ENCODE data around the gene EOMES.

EOMES gene

GRCh38 chr3:27696906-27697305, 25.2 kb downstream of the EOMES start:
- DNase-seq (ENCODE audit: low read depth), result no peak
- no peak overlapping the region for H3K4me3 ChIP-seq (ENCODE audit: low read depth, low read length)
- TF ChIP-seq CTCF (IDR thresholded peaks at IDR 0.05; ENCODE audit: low read depth, low read length), result no peak
- TF ChIP-seq POLR2A (IDR thresholded peaks at IDR 0.05; ENCODE audit: extremely low read depth, insufficient read length), result no peak
- TF ChIP-seq, protein P1, sequence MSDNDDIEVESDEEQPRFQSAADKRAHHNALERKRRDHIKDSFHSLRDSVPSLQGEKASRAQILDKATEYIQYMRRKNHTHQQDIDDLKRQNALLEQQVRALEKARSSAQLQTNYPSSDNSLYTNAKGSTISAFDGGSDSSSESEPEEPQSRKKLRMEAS (IDR thresholded peaks at IDR 0.05; ENCODE audit: low read depth, low read length), result no peak
- TF ChIP-seq MYC (IDR thresholded peaks at IDR 0.05; ENCODE audit: low read depth, low read length), result no peak

GRCh38 chr3:27695636-27696035, 26.5 kb downstream of the EOMES start:
- DNase-seq (ENCODE audit: low read depth), result no peak
- H3K4me3 ChIP-seq (ENCODE audit: low read depth, low read length), result no peak overlapping the region
- TF ChIP-seq CTCF (IDR thresholded peaks at IDR 0.05; ENCODE audit: low read depth, low read length) (no peak), MYC (IDR thresholded peaks at IDR 0.05; ENCODE audit: low read depth, low read length) (no peak), POLR2A (IDR thresholded peaks at IDR 0.05; ENCODE audit: extremely low read depth, insufficient read length) (no peak)
- TF ChIP-seq, protein P1 (IDR thresholded peaks at IDR 0.05; ENCODE audit: low read depth, low read length), result no peak

DNA sequence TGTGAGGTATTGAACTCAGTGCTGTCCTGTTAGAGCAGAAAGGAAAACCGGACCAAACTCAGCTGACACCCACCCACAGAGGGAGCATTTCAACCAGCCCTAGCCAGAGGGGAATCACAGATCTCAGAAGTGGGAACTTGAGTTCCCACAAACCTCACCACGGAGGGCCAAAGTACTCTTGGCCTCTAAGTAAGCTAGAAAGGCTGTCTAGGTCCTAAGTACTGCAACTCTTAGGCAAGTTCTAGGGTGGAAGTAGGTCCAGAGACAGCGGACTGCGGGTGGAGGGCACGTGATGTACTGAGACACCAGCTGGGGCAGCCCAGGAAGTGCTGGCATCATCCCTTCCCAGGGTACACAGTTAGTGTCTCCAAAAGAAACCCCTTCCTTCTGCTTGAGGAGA, 34.1 kb downstream of the EOMES start:
- no peak overlapping the region for H3K4me3 ChIP-seq (ENCODE audit: low read depth, low read length)
- no peak for DNase-seq (ENCODE audit: low read depth)
- TF ChIP-seq POLR2A (IDR thresholded peaks at IDR 0.05; ENCODE audit: extremely low read depth, insufficient read length) (no peak), MYC (IDR thresholded peaks at IDR 0.05; ENCODE audit: low read depth, low read length) (no peak), CTCF (IDR thresholded peaks at IDR 0.05; ENCODE audit: low read depth, low read length) (no peak)
- TF ChIP-seq, protein P1 (IDR thresholded peaks at IDR 0.05; ENCODE audit: low read depth, low read length), result no peak

DNA sequence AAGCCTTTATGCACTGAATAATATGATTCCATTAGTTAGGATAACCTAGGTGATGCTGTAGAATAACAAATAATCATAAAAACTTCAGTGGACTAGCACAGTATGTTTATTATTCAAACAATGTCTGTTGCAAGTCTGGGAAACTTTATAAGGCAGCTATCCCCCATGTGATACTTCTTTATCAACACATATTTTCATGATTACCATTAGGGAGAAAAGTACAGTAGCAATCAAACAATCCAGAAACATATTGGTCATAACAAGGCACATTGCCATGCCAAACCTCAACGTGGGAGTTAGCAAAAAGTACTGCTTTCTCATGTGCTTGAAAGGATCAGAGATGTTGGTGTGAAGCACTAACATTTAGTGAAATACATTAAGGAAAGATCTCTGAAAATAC, 35.5 kb downstream of the EOMES start:
- no peak for DNase-seq (ENCODE audit: low read depth)
- no peak for TF ChIP-seq CTCF (IDR thresholded peaks at IDR 0.05; ENCODE audit: low read depth, low read length)
- no peak for TF ChIP-seq POLR2A (IDR thresholded peaks at IDR 0.05; ENCODE audit: extremely low read depth, insufficient read length)
- TF ChIP-seq MYC (IDR thresholded peaks at IDR 0.05; ENCODE audit: low read depth, low read length), result no peak
- TF ChIP-seq, protein P1 (IDR thresholded peaks at IDR 0.05; ENCODE audit: low read depth, low read length), result no peak
- no peak overlapping the region for H3K4me3 ChIP-seq (ENCODE audit: low read depth, low read length)

- no peak for DNase-seq (ENCODE audit: low read depth)
- no peak for TF ChIP-seq POLR2A (IDR thresholded peaks at IDR 0.05; ENCODE audit: extremely low read depth, insufficient read length)
- TF ChIP-seq CTCF (IDR thresholded peaks at IDR 0.05; ENCODE audit: low read depth, low read length), result no peak
- TF ChIP-seq MYC (IDR thresholded peaks at IDR 0.05; ENCODE audit: low read depth, low read length), result no peak
- TF ChIP-seq, protein P1 (IDR thresholded peaks at IDR 0.05; ENCODE audit: low read depth, low read length), result no peak
- no peak overlapping the region for H3K4me3 ChIP-seq (ENCODE audit: low read depth, low read length)
These were observed 36.6 kb downstream of the EOMES start for GRCh38 chr3:27685474-27685873.

- no peak overlapping the region for H3K4me3 ChIP-seq (ENCODE audit: low read depth, low read length)
- TF ChIP-seq, protein P1 (IDR thresholded peaks at IDR 0.05; ENCODE audit: low read depth, low read length), result no peak
- TF ChIP-seq POLR2A (IDR thresholded peaks at IDR 0.05; ENCODE audit: extremely low read depth, insufficient read length) (no peak), CTCF (IDR thresholded peaks at IDR 0.05; ENCODE audit: low read depth, low read length) (no peak), MYC (IDR thresholded peaks at IDR 0.05; ENCODE audit: low read depth, low read length) (no peak)
- DNase-seq (ENCODE audit: low read depth), result no peak
These were observed 37.8 kb downstream of the EOMES start for GRCh38 chr3:27684302-27684701.

Measured in NB4 (cell line).